GM18873 (cell line): ENCODE measurements around the gene KRT17.

Source experiments
- ATAC-seq: cut with Tn5 transposase; IDR thresholded peaks from one replicate; pipeline ENCODE4 v1.9.1; 2021; ENCODE audit warnings: mild to moderate bottlenecking, moderate library complexity, moderate number of reproducible peaks; ENCODE audit not compliant: unreplicated experiment, low FRiP score

The KRT17 gene

GRCh38 chr17:41624208-41625101 is at the start of gene KRT17:
Gene KRT17 (minus strand): TSS chr17:41624575. CDS start chr17:41624509, 66 bp downstream.
- no peak for ATAC-seq

- ATAC-seq: no peak
Observed at GRCh38 chr17:41672153-41672552, 47.8 kb upstream of the KRT17 start.

GRCh38 chr17:41667280-41668041 is 43.1 kb upstream of the KRT17 start:
- no peak for ATAC-seq

- ATAC-seq: no peak
Observed at GRCh38 chr17:41666708-41667279, 42.4 kb upstream of the KRT17 start.

GRCh38 chr17:41666237-41666641 is 41.9 kb upstream of the KRT17 start:
- no peak for ATAC-seq

- ATAC-seq: no peak
Observed at GRCh38 chr17:41665566-41666236, 41.3 kb upstream of the KRT17 start.

- ATAC-seq: no peak
Observed at GRCh38 chr17:41664587-41665565, 40.5 kb upstream of the KRT17 start.

- no peak for ATAC-seq
Observed at GRCh38 chr17:41664172-41664457, 39.7 kb upstream of the KRT17 start.

- ATAC-seq: no peak
Observed at GRCh38 chr17:41663451-41664171, 39.2 kb upstream of the KRT17 start.

GRCh38 chr17:41660221-41660711 is 35.9 kb upstream of the KRT17 start:
- ATAC-seq: no peak

- no peak for ATAC-seq
Observed at GRCh38 chr17:41659427-41660212, 35.2 kb upstream of the KRT17 start.

- no peak for ATAC-seq
Observed at GRCh38 chr17:41658846-41659245, 34.5 kb upstream of the KRT17 start.

- ATAC-seq: no peak
Observed at GRCh38 chr17:41657936-41658335, 33.6 kb upstream of the KRT17 start.

GRCh38 chr17:41657176-41657754 is 32.9 kb upstream of the KRT17 start:
- no peak for ATAC-seq

GRCh38 chr17:41656249-41657023 is 32.1 kb upstream of the KRT17 start:
- ATAC-seq: no peak

GRCh38 chr17:41655611-41656111 is 31.3 kb upstream of the KRT17 start:
- no peak for ATAC-seq
